Nephron progenitor cell (in vitro differentiated cells): ENCODE results near the gene MCM9.

ENCODE experiments used
- DNase-seq: peaks from one replicate; pipeline ENCODE4 v3.0.0; 2021
- H3K27ac Mint-ChIP-seq: 2 replicates; pipeline ENCODE4 v1.8.0; 2021; ENCODE audit warnings: mild to moderate bottlenecking, moderate library complexity, mixed read lengths
- H3K27me3 Mint-ChIP-seq: 2 replicates; pipeline ENCODE4 v1.8.0; 2021; ENCODE audit warnings: mild to moderate bottlenecking, low read depth, mixed read lengths; ENCODE audit not compliant: poor library complexity
- H3K36me3 Mint-ChIP-seq: 2 replicates; pipeline ENCODE4 v1.8.0; 2021; ENCODE audit warnings: low read depth, mixed read lengths
- H3K4me1 Mint-ChIP-seq: 2 replicates; pipeline ENCODE4 v1.8.0; 2021; ENCODE audit warnings: mixed read lengths
- H3K4me3 Mint-ChIP-seq: 2 replicates; pipeline ENCODE4 v1.8.0; 2021; ENCODE audit warnings: mild to moderate bottlenecking, moderate library complexity, mixed read lengths
- H3K9me3 Mint-ChIP-seq: 2 replicates; pipeline ENCODE4 v1.8.0; 2021; ENCODE audit warnings: mild to moderate bottlenecking, moderate library complexity, mixed read lengths
- CTCF ChIP-seq: fragments of 200-600 bp; sonication (generic); IDR thresholded peaks from 2 replicates; pipeline ENCODE4 v1.5.0; 2021; ENCODE audit warnings: antibody characterized with exemption

MCM9 gene

GRCh38 chr6:118867181-118867580 lies 67.8 kb downstream of the MCM9 start:
- H3K9me3 Mint-ChIP-seq: peaks cover 56% of the 10 kb centered on the region
- no peaks in the 10 kb centered on the region for H3K4me1 Mint-ChIP-seq
- no peak for TF ChIP-seq CTCF
- H3K27me3 Mint-ChIP-seq: peaks cover 3% of the 10 kb centered on the region
- H3K36me3 Mint-ChIP-seq: peaks cover 57% of the 10 kb centered on the region
- H3K27ac Mint-ChIP-seq: no peak overlapping the region
- no peak overlapping the region for H3K4me3 Mint-ChIP-seq
- no peak for DNase-seq

- Mint-ChIP-seq H3K9me3 (peaks cover 41% of the 10 kb centered on the region), H3K4me3 (no peak overlapping the region), H3K4me1 (no peaks in the 10 kb centered on the region), H3K36me3 (peaks cover 46% of the 10 kb centered on the region), H3K27me3 (no peaks in the 10 kb centered on the region), H3K27ac (no peak overlapping the region)
- no peak for TF ChIP-seq CTCF
- DNase-seq: no peak
Observed at GRCh38 chr6:118865100-118865391, 69.9 kb downstream of the MCM9 start.

- Mint-ChIP-seq H3K27me3 (no peaks in the 10 kb centered on the region), H3K4me1 (no peaks in the 10 kb centered on the region), H3K9me3 (peaks cover 36% of the 10 kb centered on the region), H3K4me3 (no peak overlapping the region), H3K36me3 (peaks cover 46% of the 10 kb centered on the region), H3K27ac (no peak overlapping the region)
- no peak for DNase-seq
- no peak for TF ChIP-seq CTCF
Observed at GRCh38 chr6:118864341-118865099, 70.4 kb downstream of the MCM9 start.

- no peak overlapping the region for H3K4me3 Mint-ChIP-seq
- no peak for TF ChIP-seq CTCF
Observed at GRCh38 chr6:118862443-118862842, 72.5 kb downstream of the MCM9 start.

GRCh38 chr6:118860880-118861279 lies 74.1 kb downstream of the MCM9 start:
- Mint-ChIP-seq H3K4me1 (no peaks in the 10 kb centered on the region), H3K27ac (no peak overlapping the region), H3K4me3 (no peak overlapping the region), H3K9me3 (peaks cover 15% of the 10 kb centered on the region), H3K36me3 (peaks cover 33% of the 10 kb centered on the region), H3K27me3 (no peaks in the 10 kb centered on the region)
- TF ChIP-seq CTCF: no peak
- DNase-seq: no peak

More at GRCh38 chr6:118862443-118862842, 72.5 kb downstream of the MCM9 start:
- DNase-seq: no peak
- Mint-ChIP-seq H3K27ac (no peak overlapping the region), H3K9me3 (peaks cover 25% of the 10 kb centered on the region), H3K27me3 (no peaks in the 10 kb centered on the region), H3K4me1 (no peaks in the 10 kb centered on the region), H3K36me3 (peaks cover 43% of the 10 kb centered on the region)

- Mint-ChIP-seq H3K27ac (no peak overlapping the region), H3K9me3 (peaks cover 15% of the 10 kb centered on the region), H3K36me3 (peaks cover 33% of the 10 kb centered on the region), H3K4me3 (no peak overlapping the region), H3K27me3 (no peaks in the 10 kb centered on the region), H3K4me1 (no peaks in the 10 kb centered on the region)
- no peak for DNase-seq
- TF ChIP-seq CTCF: no peak
Observed at GRCh38 chr6:118860363-118860762, 74.6 kb downstream of the MCM9 start.
